ENCODE results near the gene CDC25A.

Gene CDC25A

GRCh38 chr3:48107227-48107626, 81.0 kb downstream of the CDC25A start:
- H3K9me3 Mint-ChIP-seq = no peaks in the 10 kb centered on the region
- H3K27me3 Mint-ChIP-seq = peaks cover 2% of the 10 kb centered on the region
- no peak overlapping the region for H3K4me3 Mint-ChIP-seq
- H3K4me1 Mint-ChIP-seq = peaks cover 2% of the 10 kb centered on the region
- no peak overlapping the region for H3K27ac Mint-ChIP-seq
- no peaks in the 10 kb centered on the region for H3K36me3 Mint-ChIP-seq

Measured in activated naive CD4-positive, alpha-beta T cell treated with anti-CD3 and anti-CD28 coated beads, Interleukin-2, amount 50 U/mL, for 24 hours (primary cell).